HT-29 (cell line): ENCODE results near the gene S100A12. TPM values are rescaled to one million over a fixed set of nuclear protein-coding genes. Genes with fewer than 3 reads are reported as not detected.

Experiments used
- DNase-seq: peaks from one replicate; pipeline ENCODE4 v3.0.0-alpha.2; 2015; ENCODE audit warnings: low spot score
- total RNA-seq: library from RNA; depleted of rRNA; stranded (reverse); fragments of >200 nt; shearing (Covaris generic); gene quantifications from 2 replicates; pipeline ENCODE4 v1.2.3, GENCODE V29; 2014

Gene S100A12
- total RNA-seq, 1 experiment from 2014 or later: not detected

- DNase-seq: no peak
Observed at GRCh38 chr1:153397051-153397923, 21.9 kb upstream of the S100A12 start.

DNA sequence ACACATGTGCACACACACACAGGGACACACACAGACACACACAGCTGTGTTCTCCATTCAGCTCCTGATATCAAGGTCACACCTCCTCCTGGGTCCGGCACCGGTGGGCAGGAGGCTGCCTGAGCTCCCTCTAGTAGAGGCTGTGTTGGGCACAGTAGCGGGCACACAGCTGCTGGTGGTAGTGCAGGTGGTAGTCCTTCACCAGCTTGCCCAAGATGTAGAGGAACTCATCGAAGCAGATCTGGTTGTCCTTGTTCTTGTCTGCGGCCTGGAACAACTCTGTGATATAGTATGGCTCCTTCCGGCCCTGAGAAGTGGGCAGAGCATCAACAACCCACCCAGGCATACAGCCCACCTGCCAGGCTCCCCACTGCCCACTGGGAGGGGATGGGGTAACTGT is 21.0 kb upstream of the S100A12 start:
- no peak for DNase-seq

GRCh38 chr1:153395776-153396175 is 20.4 kb upstream of the S100A12 start:
- DNase-seq: no peak

DNA sequence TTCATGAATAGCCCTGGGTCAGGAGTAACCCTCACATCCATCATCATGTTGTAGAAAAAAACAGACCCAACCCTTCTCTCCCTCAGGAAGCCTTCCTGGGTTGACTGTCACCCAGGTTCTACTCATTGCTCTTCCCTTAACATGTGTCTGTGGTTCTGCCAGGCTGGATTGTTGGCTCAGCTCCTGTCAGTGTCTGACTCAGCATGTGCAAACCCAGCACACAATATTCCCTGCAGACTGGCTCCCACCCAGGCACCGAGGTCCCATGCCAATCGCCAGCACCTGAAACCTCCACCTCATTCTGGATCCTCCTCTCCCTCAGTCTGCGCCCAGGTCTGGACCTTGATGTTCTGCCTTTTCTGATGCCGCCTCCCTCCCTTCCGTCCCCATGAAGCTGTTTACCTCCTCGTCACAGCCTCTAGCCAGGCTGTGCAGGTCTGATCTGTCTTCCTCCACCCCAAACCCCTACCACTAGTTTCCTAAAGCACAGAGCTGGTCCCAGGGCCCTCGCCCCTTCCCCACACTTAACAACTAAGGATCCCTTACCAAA is 19.8 kb upstream of the S100A12 start:
- DNase-seq: no peak

- DNase-seq: no peak
Observed at GRCh38 chr1:153394391-153394790, 19.0 kb upstream of the S100A12 start.

- DNase-seq: no peak
Observed at GRCh38 chr1:153393926-153394325, 18.5 kb upstream of the S100A12 start.

- DNase-seq: no peak
Observed at GRCh38 chr1:153392822-153393221, 17.4 kb upstream of the S100A12 start.

GRCh38 chr1:153392258-153392657 is 16.8 kb upstream of the S100A12 start:
- no peak for DNase-seq

- DNase-seq: no peak
Observed at GRCh38 chr1:153390938-153391710, 15.7 kb upstream of the S100A12 start, which contains the start of gene S100A8. TSS of gene S100A8 (minus strand) at chr1:153391073. CDS start at chr1:153390535, 538 bp downstream.

- no peak for DNase-seq
Observed at GRCh38 chr1:153389973-153390879, 14.8 kb upstream of the S100A12 start.

- DNase-seq: no peak
Observed at GRCh38 chr1:153389401-153389800, 14.0 kb upstream of the S100A12 start.

- DNase-seq: no peak
Observed at GRCh38 chr1:153387785-153388184, 12.4 kb upstream of the S100A12 start.

DNA sequence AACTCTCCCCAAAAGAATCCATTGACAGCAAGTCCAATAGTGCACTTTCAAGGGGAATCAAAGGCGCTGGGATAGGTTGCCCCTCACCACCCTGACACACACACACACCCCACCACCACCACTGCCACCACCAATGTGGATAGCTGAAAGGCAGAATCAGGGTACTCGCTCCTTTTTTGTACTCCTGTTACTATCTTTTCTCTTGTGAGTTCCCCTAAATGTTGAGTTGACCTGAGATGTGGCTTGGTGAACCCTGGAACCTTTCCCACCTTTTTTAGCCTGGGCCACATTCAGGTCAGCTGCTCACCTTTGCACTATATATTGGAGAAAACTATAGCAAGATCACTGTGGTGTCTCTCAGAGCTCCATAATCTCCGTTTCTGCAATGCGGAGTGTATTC is 11.6 kb upstream of the S100A12 start:
- no peak for DNase-seq

DNA sequence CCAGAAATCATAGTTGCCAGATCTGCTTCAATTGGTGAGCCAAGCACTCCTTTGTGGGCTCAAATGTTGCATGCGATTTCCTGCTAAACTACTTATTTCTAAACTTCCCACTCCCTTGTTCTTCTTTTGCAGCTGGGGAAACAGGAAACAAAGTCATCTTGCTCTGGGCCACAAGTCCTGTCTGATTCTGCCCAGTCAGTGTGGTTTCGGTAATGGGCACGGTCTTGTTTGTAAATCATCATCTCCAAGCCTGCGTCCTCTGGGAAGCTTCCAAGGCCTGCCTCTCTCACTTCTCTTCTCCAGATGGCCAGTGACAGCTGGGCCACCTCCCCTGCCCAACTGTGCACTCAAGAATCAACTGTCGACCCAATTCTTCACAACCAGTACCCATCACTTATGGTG is 11.1 kb upstream of the S100A12 start:
- no peak for DNase-seq

DNA sequence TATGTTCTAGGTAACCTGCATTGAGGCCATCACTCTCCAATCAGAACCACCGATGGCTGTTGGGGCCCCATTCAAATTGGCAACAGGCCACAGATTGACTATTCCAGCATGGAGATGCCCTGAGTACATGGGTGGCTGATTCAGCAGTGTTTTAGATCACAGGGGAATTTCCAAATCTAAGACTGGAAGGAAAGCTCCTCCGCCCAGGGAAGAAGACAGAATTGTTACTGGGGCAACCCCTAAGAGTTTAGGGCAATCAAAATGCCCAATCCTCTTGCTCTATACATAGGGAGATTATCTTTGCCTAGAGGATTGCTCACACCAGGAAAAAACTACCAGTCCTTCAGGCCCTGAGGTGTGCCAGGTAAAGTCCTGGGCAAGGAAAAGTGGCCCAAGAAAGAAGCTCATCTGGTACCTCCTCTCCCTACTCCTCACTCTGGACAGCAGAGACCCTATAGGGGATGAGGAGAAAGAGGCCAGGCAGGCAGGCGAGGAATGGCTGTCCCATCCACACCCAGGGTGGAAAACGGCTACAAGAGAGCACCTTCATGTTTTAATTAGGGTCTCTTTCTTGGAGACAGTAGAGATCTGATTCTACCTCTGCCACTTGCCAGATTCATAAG is 9.6 kb upstream of the S100A12 start:
- no peak for DNase-seq

- DNase-seq: no peak
Observed at GRCh38 chr1:153380711-153381110, 5.3 kb upstream of the S100A12 start.

- DNase-seq: no peak
Observed at GRCh38 chr1:153379591-153379990, 4.2 kb upstream of the S100A12 start.

DNA sequence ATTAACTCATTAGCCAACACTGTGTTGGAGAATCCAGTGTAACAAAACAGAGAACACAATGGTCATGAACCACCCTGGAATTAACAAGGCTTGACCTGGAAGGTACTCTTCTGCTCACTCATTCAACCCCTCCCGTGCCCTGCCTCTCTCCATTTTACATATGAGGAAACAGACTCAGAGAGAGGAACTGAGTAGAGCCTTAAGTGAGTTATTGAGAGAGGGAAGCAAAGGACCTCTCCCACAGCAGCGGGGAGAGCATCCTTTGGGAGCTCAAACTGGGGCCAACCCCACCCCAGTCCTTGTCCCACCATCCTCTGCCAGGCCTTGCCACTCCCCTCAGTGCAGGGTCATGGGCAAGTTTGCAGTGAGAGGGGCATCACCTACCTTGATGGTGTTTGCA is 1.4 kb downstream of the S100A12 start:
- no peak for DNase-seq

- no peak for DNase-seq
Observed at GRCh38 chr1:153372571-153372970, 2.9 kb downstream of the S100A12 start.

GRCh38 chr1:153371231-153371630 is 4.2 kb downstream of the S100A12 start:
- DNase-seq: no peak

DNA sequence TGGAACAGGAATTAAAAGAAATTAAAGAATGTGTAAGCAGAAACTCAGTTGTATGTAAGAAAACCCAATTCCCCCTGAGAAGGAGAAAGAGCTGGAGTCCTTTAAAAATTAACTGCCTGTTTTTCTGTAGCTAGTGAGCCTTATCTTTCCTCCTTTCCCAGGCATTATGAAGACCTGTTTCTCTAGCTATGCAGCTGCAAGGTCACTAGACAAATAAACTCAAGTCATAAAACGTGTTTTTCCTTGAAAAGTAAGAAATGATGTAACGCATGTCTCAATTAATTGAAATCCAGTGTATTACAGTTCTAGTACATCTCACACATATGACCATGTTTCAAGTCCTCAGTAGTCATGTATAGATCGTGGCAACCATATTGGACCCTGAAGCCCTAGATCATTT is 5.3 kb downstream of the S100A12 start:
- DNase-seq: no peak
